CD4-positive, alpha-beta T cell treated with Interleukin-10 for 1 hour (primary cell): Measurements from ENCODE around the gene RILPL2.
"Not testable (repeated sequence)": the region's sequence is repeated elsewhere in the genome, so short reads cannot be mapped to it uniquely, and the experiment has no call there.

ENCODE experiments used
- DNase-seq: peaks from one replicate; pipeline ENCODE4 v3.0.0-alpha.2; 2020

RILPL2 gene

DNA sequence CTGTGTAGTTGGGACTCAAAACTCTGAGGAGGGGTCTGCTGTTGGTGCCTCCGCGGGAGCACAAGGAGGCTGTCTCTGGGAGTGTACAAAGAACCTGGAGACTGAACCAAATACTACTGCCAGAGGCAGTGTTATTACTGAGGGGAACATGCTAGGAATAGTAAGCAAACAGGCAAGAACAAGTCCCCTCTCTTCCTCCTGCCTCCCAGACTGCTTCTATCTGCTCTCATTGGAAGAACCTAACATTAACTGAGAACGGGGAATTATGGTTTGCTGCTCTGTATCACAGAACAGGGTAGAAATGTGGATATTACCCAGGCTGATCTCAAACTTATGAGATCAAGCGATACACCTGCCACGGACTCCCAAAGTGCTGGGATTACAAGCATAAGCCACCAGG, 57.1 kb downstream of the RILPL2 start:
- DNase-seq = no peak

- not testable (repeated sequence) for DNase-seq
These were observed 64.1 kb downstream of the RILPL2 start for GRCh38 chr12:123372415-123372814.

GRCh38 chr12:123371667-123372368, 64.7 kb downstream of the RILPL2 start:
- DNase-seq = not testable (repeated sequence)

DNA sequence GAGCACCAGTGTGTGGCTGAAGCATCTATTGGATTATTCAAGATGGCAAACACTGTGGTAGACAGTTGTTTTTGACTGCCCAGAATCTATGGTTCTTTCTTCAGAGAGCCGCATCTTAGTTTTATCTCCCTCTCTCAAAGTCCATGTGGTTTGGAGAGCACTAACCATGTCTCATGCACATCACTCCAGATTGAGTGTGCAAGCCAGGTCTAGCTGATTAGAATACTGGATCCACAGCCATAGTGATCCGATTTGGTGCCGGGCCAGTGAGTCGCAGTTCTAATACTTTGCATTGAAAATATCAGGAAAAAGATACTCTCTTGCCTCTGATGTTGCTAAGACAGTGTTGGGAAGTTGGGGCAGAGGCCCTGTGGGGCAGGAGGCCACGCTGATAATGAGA, 67.3 kb downstream of the RILPL2 start:
- no peak for DNase-seq

GRCh38 chr12:123368431-123368830, 68.1 kb downstream of the RILPL2 start:
- not testable (repeated sequence) for DNase-seq

- DNase-seq = no peak
These were observed 69.0 kb downstream of the RILPL2 start for GRCh38 chr12:123367511-123367910.
